Testis (tissue), 3 donors: ENCODE data around the gene MEF2B. TPM values are rescaled to one million over a fixed set of nuclear protein-coding genes. Genes with fewer than 3 reads are reported as not detected.
"Not testable (repeated sequence)": the region's sequence is repeated elsewhere in the genome, so short reads cannot be mapped to it uniquely, and the experiment has no call there.

Source experiments
- DNase-seq: peaks from one replicate; pipeline ENCODE4 v3.0.0-alpha.2; 2019
- H3K27ac ChIP-seq, 2 donors: fragments of 200-600 bp; sonication (generic); one replicate each; pipeline ENCODE4 v1.5.1; 2019
- H3K27me3 ChIP-seq: fragments of 200-600 bp; sonication (generic); one replicate; pipeline ENCODE4 v1.5.1; 2019
- H3K36me3 ChIP-seq: fragments of 200-600 bp; sonication (generic); one replicate; pipeline ENCODE4 v1.5.1; 2017; ENCODE audit warnings: low read depth; ENCODE audit errors: missing control alignments
- H3K4me1 ChIP-seq: fragments of 200-600 bp; sonication (generic); one replicate; pipeline ENCODE4 v1.5.1; 2019
- H3K4me3 ChIP-seq, 2 donors: fragments of 200-600 bp; sonication (generic); one replicate each; pipeline ENCODE4 v1.5.1; 2017 to 2019
- H3K9me3 ChIP-seq: fragments of 200-600 bp; sonication (generic); one replicate; pipeline ENCODE4 v1.5.1; 2017
- POLR2A ChIP-seq: fragments of 450-650 bp; IDR thresholded peaks from one replicate; pipeline ENCODE4 v1.6.1; 2017; ENCODE audit warnings: antibody characterized with exemption, mild to moderate bottlenecking, moderate library complexity
- WGBS, 2 donors: methylation state at CpG; one replicate each; pipeline ENCODE4 v1.1.5; 2018; 5-methylcytosine and 5-hydroxymethylcytosine counted together
- intact Hi-C: fragments of 100-400 bp; cut with DNase I; formaldehyde crosslinking; loops from one replicate; pipeline ENCODE4 v1.15.1; 2023; ENCODE audit warnings: low total_unique reads
- polyA plus RNA-seq: library from polyadenylated mRNA; stranded (reverse); fragments of 350-450 nt; fragmentation: Illumina TruSeq; extraction: RNeasy Lipid Tissue Mini Kit (QIAGEN cat#74804); gene quantifications from one replicate; pipeline ENCODE4 v1.2.3, GENCODE V29; 2014; ENCODE audit warnings: low read depth, low replicate concordance; ENCODE audit not compliant: insufficient read depth
- total RNA-seq, 2 donors: library from RNA; depleted of rRNA; stranded (reverse); fragments of >200 nt; gene quantifications; one replicate each; pipeline ENCODE4 v1.2.3, GENCODE V29; 2016
- TF ChIP-seq, protein P1 (sequence below), 3 experiments: fragments of 450-650 bp in 2 of 3; fragments of 200-600 bp in 1 of 3; sonication (generic) in 1 of 3; IDR thresholded peaks; one replicate each; pipeline ENCODE4 v1.5.1; 2016 to 2019; ENCODE audit warnings: antibody characterized with exemption in 3 of 3, mild to moderate bottlenecking in 2 of 3, moderate library complexity in 1 of 3

MEF2B gene
- total and polyA plus RNA-seq, 3 donors from 2014 or later = 3.0 to 5.7 (median 3.1) TPM

- no peaks in the 10 kb centered on the region for H3K36me3 ChIP-seq
- TF ChIP-seq POLR2A = no peak
- TF ChIP-seq, protein P1, sequence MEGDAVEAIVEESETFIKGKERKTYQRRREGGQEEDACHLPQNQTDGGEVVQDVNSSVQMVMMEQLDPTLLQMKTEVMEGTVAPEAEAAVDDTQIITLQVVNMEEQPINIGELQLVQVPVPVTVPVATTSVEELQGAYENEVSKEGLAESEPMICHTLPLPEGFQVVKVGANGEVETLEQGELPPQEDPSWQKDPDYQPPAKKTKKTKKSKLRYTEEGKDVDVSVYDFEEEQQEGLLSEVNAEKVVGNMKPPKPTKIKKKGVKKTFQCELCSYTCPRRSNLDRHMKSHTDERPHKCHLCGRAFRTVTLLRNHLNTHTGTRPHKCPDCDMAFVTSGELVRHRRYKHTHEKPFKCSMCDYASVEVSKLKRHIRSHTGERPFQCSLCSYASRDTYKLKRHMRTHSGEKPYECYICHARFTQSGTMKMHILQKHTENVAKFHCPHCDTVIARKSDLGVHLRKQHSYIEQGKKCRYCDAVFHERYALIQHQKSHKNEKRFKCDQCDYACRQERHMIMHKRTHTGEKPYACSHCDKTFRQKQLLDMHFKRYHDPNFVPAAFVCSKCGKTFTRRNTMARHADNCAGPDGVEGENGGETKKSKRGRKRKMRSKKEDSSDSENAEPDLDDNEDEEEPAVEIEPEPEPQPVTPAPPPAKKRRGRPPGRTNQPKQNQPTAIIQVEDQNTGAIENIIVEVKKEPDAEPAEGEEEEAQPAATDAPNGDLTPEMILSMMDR (IDR thresholded peaks at IDR 0.05) = no peak
- no peak for DNase-seq
- intact Hi-C loops = no loop called here
- no peaks in the 10 kb centered on the region for H3K9me3 ChIP-seq
- H3K27ac ChIP-seq = no peak overlapping the region
- H3K4me1 ChIP-seq = no peaks in the 10 kb centered on the region
- WGBS, 2 donors = 95 to 96% methylated on average over 4 to 6 of the region's 6 CpGs
- H3K27me3 ChIP-seq = no peaks in the 10 kb centered on the region
- no peak overlapping the region for H3K4me3 ChIP-seq
These were observed 15.1 kb downstream of the MEF2B start for GRCh38 chr19:19154768-19155494.

DNA sequence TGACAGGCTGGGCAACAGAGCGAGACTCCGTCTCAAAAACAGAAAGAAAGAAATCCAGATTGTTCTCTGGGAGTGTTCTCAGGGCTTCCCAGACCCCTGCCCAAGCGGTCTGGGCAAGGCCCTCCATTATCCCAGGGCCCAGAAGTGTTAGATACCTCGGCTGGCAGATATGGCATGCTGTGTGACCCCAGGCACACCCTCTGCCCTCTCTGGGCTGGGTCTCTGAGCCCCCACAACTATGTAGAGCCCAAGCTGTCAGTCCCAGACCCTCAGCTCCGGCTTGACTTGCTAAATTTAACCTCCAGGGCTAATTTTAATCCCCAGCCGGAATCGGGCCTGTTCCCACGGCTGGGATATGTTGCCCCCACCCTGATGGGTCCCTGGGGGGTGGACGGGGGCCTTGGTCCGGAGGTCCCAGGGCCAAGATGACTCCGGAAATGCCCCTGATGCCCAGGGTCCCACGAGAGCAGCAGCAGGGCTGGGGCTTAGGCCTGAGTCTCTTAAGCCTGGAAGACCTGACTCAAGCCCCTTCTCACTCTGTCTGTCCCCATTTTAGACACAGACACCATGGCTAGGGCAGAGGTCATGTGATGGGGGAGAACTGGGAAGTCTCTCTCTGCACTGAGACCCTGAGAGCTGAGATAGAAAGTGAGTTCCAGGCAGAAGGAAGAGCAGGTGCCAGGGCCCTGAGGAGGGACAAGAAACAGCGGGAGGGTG is 17.2 kb downstream of the MEF2B start:
- DNase-seq = no peak
- H3K9me3 ChIP-seq = no peaks in the 10 kb centered on the region
- H3K4me1 ChIP-seq = no peaks in the 10 kb centered on the region
- H3K27ac ChIP-seq = no peak overlapping the region
- 85 to 95% methylated on average over 5 to 13 of the region's 13 CpGs for WGBS, 2 donors
- TF ChIP-seq POLR2A = no peak
- TF ChIP-seq, protein P1 (IDR thresholded peaks at IDR 0.05) = no peak
- H3K27me3 ChIP-seq = no peaks in the 10 kb centered on the region
- H3K4me3 ChIP-seq = no peak overlapping the region
- intact Hi-C loops = no loop called here
- no peaks in the 10 kb centered on the region for H3K36me3 ChIP-seq

DNA sequence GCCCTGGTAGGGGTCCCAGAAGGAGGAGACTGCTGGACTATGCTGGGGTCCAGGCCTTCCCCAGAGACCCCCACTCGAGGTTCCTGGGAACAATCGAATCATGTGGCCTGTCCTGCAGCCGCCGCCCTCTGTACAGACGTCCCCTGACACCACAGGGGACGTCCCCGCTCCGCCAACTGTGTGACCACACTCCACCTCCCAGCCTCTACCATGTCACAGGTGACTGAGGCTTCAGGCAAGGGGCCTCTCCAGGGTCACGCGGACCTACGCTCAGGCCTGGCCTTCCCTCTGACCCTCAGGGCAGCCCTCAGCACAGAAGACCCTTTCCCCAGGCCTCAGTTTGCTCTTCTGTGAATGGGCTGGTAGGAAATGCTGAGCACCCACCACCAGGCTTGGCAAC is 18.6 kb downstream of the MEF2B start:
- intact Hi-C loops = no loop called here
- no peaks in the 10 kb centered on the region for H3K9me3 ChIP-seq
- no peak overlapping the region for H3K4me3 ChIP-seq
- TF ChIP-seq POLR2A = no peak
- TF ChIP-seq, protein P1 (IDR thresholded peaks at IDR 0.05) = no peak
- WGBS, 2 donors = 89 to 90% methylated on average over 2 to 11 of the region's 11 CpGs
- no peaks in the 10 kb centered on the region for H3K27me3 ChIP-seq
- H3K4me1 ChIP-seq = no peaks in the 10 kb centered on the region
- H3K27ac ChIP-seq = no peak overlapping the region
- DNase-seq = no peak
- H3K36me3 ChIP-seq = no peaks in the 10 kb centered on the region

- no peak for DNase-seq
- 78 to 97% methylated on average over 2 of the region's 2 CpGs for WGBS, 2 donors
- Histone ChIP-seq H3K4me1 (no peaks in the 10 kb centered on the region), H3K4me3 (no peak overlapping the region), H3K27me3 (no peaks in the 10 kb centered on the region), H3K36me3 (no peaks in the 10 kb centered on the region), H3K27ac (no peak overlapping the region), H3K9me3 (no peaks in the 10 kb centered on the region)
- intact Hi-C loops = loop anchor here (10.0 kb wide), 1 partner anchor 85 kb away; the partner anchor contains the start of gene SLC25A42
- TF ChIP-seq, protein P1 (IDR thresholded peaks at IDR 0.05) = no peak
- TF ChIP-seq POLR2A = no peak
These were observed 20.6 kb downstream of the MEF2B start for GRCh38 chr19:19149435-19149834.

DNA sequence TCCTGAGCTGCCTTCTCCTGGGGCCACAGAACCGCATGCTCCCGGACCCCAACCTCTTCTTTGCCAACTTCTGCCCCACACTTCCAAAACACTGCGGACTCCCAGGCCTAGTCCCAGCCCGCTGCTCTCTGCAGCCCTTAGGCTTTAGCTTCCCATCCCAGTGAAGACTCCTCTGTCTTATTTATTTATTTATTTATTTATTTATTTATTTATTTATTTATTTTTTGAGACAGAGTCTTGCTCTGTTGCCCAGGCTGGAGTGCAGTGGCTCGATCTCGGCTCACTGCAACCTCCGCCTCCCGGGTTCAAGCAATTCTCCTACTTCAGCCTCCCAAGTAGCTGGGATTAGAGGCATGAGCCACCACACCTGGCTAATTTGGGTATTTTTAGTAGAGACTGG is 21.6 kb downstream of the MEF2B start:
- not testable (repeated sequence) for H3K27me3 ChIP-seq, H3K9me3 ChIP-seq, H3K4me3 ChIP-seq, H3K36me3 ChIP-seq, H3K4me1 ChIP-seq, DNase-seq, H3K27ac ChIP-seq
- intact Hi-C loops = loop anchor here (10.0 kb wide), 1 partner anchor 84 kb away; the partner anchor contains the start of gene SLC25A42
- 97 to 98% methylated on average over 8 of the region's 8 CpGs for WGBS, 2 donors
